T47D (cell line): Measurements from ENCODE around the gene RIN3.

Source experiments
- DNase-seq, 2 experiments: peaks; one replicate each; pipeline versions ENCODE4 v3.0.0 to v3.0.0-alpha.2; 2011 to 2012; ENCODE audit warnings: low read depth in 1 of 2, low spot score in 1 of 2
- JUND ChIP-seq: IDR thresholded peaks from 2 replicates; pipeline ENCODE4 v1.6.1; 2012; ENCODE audit warnings: low read depth
- in situ Hi-C: cut with HindIII; loops from 2 replicates; pipeline ENCODE4 v1.10.0; 2016; ENCODE audit warnings: low sequenced_read_pairs, low pct_unique_long_range_greater_than_20kb

RIN3 gene

GRCh38 chr14:92624764-92625163 is 111.2 kb downstream of the RIN3 start:
- in situ Hi-C loops: no loop called here
- TF ChIP-seq JUND: no peak
- DNase-seq: no peak

DNA sequence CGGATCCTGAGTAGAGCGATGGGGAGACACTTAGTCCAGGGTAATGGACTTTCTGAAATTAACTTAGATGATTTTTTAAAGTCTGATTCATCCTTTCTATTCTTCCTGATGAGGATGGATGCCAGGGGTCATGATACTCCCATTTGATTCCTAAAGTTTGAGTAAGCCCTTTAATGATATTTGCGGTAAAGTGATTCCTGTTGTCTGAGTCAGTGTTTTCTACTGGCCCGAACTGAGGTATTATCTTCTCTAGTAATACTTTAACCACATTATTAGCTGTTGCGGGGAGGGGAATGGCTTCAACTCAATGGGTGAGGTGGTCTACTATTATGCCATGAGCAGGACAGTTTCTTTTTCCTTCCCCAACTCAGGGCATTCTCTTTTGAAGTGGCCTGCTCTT is 111.6 kb downstream of the RIN3 start:
- DNase-seq: no peak
- no peak for TF ChIP-seq JUND
- in situ Hi-C loops: no loop called here

- no peak for TF ChIP-seq JUND
- in situ Hi-C loops: no loop called here
- no peak for DNase-seq
These were observed 112.5 kb downstream of the RIN3 start for GRCh38 chr14:92626041-92626440.

GRCh38 chr14:92627707-92628215 is 114.2 kb downstream of the RIN3 start:
- TF ChIP-seq JUND: no peak
- DNase-seq: no peak
- in situ Hi-C loops: no loop called here

GRCh38 chr14:92628636-92629035 is 115.1 kb downstream of the RIN3 start:
- DNase-seq: no peak
- in situ Hi-C loops: no loop called here
- TF ChIP-seq JUND: no peak

GRCh38 chr14:92630367-92630766 is 116.8 kb downstream of the RIN3 start:
- no peak for DNase-seq
- in situ Hi-C loops: no loop called here
- TF ChIP-seq JUND: no peak

DNA sequence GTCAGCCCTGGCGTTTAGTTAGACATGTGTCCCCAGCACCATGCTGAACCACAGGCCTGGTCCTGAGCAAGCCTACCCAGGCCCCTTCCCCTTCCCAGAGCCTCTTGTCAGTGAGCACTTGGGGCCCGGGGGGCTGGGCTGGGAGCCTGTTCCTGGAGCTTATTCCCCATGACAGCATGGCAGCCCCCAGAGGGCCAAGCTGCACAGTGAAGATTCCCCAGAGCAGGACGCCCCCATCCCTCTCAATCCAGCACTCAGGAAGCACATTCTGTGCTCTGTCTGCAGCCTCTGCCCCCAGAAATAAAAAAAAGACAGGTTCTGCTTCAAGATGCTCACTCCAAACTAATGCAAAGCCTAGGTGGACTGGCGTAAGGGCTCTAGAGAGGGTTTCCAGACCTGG is 117.5 kb downstream of the RIN3 start:
- no peak for DNase-seq
- in situ Hi-C loops: no loop called here
- no peak for TF ChIP-seq JUND

- no peak for TF ChIP-seq JUND
- in situ Hi-C loops: no loop called here
- no peak for DNase-seq
These were observed 119.1 kb downstream of the RIN3 start for GRCh38 chr14:92632546-92633273.

DNA sequence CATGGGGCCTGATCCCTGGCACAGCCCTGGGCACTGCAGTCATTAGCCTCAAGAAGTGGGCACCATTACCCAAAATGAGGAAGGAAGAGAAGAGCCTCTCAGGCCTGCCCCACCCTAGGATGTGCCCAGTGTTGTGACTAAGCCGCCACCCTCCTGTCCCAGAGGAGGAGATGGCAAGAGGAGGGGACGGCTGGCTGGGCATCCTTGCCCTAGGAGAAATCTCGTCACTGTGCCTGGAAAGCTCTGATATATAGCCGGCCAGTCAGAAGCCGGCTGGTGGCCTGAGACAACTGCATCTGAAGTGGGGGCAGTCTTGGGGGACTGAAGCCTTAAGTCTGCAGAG is 119.7 kb downstream of the RIN3 start:
- no peak for TF ChIP-seq JUND
- in situ Hi-C loops: no loop called here
- no peak for DNase-seq

DNA sequence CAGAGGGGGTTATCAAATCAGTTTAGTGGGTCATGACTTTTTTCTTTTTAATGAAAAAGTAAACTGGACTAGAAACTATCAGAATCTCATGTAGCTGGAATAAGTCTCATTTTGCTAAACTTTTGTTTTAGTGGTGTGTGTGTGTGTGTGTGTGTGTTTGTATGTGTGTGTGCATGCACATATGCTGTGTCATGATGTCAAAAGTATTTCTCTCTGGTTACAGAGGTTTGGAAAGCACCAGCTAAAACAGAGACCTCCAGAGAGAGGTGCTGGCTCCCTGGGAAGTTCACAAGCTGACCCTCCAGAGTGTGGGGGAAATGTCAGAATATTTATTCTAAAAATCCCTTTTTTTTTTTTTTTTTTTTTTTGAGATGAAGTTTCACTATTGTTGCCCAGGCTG is 120.1 kb downstream of the RIN3 start:
- TF ChIP-seq JUND: no peak
- in situ Hi-C loops: no loop called here
- DNase-seq: no peak

- no peak for TF ChIP-seq JUND
- DNase-seq: no peak
- in situ Hi-C loops: no loop called here
These were observed 121.5 kb downstream of the RIN3 start for GRCh38 chr14:92635031-92635430.

DNA sequence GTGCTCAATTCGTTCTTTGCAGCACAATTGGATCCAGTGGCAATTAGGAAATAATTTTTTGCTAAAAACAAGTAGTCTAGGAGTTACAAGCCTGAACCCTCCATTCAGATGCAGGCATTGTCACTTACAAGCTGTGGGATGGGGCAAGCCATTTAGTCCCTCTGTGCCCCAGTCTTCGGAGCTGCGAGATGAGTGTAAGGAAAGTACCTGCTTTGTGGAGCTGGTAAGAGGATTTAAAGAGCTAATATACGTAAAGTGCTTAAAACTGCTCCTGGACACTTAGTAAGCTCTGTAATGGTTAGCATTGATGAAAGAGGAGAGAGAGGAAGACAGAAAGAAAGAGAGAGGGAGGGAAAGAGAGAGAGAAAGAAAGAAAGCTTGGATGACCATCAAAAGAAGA is 122.3 kb downstream of the RIN3 start:
- TF ChIP-seq JUND: no peak
- no peak for DNase-seq
- in situ Hi-C loops: no loop called here

DNA sequence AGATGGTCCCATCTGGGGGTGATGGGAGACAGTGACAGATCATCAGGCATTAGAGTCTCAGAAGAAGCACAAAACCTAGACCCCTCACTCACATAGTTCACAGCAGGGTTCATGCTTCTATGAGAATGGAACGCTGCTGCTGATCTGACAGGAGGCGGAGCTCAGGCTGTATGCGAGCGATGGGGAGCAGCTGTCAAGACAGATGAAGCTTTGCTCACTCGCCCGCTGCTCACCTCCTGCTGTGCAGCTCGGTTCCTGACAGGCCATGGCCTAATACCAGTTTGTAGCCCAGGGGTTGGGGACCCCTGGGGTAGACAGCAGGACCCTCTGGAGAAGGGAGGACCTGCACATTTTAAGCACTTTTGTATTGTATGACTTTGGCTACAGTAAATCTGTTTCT is 123.6 kb downstream of the RIN3 start:
- no peak for DNase-seq
- no peak for TF ChIP-seq JUND
- in situ Hi-C loops: no loop called here

GRCh38 chr14:92637864-92638263 is 124.3 kb downstream of the RIN3 start:
- no peak for TF ChIP-seq JUND
- in situ Hi-C loops: no loop called here

More at GRCh38 chr14:92637864-92638263, 124.3 kb downstream of the RIN3 start:
- no peak for DNase-seq
